DMS 273 (cell line): ENCODE data around the gene FOXC1.

Experiments
- DNase-seq: peaks from one replicate; lab custom pipeline; 2025; ENCODE audit not compliant: unreplicated experiment; lab: John Stamatoyannopoulos, UW

The FOXC1 gene

GRCh38 chr6:1611572-1612298 is 2.0 kb downstream of the FOXC1 start:
- peak; percentile 65 for DNase-seq

- DNase-seq = no peak
Observed at GRCh38 chr6:1612299-1612973, 2.7 kb downstream of the FOXC1 start.

DNA sequence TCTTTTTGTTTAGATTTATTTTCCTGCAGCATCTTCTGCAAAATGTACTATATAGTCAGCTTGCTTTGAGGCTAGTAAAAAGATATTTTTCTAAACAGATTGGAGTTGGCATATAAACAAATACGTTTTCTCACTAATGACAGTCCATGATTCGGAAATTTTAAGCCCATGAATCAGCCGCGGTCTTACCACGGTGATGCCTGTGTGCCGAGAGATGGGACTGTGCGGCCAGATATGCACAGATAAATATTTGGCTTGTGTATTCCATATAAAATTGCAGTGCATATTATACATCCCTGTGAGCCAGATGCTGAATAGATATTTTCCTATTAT is 3.2 kb downstream of the FOXC1 start:
- peak; percentile 17 for DNase-seq

GRCh38 chr6:1613346-1613687 is 3.6 kb downstream of the FOXC1 start:
- DNase-seq = no peak

DNA sequence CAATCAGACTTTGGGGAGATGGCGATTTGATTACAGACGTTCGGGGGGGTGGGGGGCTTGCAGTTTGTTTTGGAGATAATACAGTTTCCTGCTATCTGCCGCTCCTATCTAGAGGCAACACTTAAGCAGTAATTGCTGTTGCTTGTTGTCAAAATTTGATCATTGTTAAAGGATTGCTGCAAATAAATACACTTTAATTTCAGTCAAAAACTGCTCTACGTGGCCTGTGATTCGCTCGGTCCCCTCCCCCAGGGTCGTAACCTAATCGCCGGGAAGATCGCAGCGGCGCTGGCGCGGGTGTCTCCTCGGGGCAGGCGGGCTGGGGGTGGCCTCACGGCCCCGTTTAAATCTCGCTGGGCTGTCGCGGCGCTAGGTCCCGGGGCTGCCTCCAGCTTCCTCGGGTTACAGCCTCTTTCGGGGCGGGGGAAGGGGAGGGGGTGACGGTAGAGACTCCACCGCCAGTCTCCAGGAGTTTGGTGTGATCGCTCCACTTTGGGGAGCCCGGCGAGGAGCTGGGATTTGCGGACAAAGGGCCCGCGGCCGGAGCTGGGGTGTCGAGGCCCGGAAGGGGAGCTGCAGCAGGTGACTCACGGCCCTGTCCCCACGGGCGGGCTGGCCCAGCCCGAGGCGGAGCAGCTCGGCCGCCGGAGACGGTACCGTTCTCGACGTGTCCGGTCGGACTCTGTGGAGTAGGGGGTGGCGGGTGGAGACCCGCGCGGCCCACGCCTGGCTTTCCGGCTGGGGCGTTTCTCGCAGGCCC is 4.2 kb downstream of the FOXC1 start:
- peak; percentile 44 for DNase-seq

DNA sequence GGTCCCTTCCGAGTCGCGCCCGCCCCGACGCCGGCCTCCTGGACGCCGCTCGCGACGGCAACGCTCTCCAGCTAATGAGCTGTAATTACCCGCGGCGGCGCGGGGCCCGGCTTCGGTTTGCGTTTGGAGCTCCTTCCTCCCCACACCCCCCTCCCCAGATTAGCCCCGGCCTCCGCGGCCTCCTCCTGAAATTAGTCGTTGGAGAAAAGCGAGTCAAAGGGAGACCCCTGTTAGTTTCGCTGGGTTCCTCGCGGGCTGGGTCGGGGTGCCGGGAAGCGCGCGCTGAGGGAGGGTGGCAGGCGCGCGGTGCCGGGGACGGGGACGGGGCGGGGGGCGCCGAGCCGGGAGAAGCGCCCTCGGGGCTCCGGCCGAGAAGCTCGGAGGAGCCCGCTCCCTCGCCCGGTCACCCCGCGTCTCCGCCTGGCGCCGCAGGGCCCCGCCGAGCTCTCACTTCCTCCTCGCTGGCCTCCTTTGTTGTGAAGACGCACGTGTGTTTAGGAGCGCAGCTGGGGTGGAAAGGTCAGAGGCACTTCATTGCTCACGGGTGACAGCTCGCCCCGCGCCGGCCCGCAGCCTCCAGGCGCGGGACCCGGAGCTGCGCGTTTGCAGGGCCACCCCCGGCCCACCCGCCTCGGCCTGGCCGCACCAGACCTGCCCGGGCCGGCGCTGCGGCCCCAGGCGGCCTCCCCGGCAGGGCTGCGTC is 4.9 kb downstream of the FOXC1 start:
- no peak for DNase-seq

DNA sequence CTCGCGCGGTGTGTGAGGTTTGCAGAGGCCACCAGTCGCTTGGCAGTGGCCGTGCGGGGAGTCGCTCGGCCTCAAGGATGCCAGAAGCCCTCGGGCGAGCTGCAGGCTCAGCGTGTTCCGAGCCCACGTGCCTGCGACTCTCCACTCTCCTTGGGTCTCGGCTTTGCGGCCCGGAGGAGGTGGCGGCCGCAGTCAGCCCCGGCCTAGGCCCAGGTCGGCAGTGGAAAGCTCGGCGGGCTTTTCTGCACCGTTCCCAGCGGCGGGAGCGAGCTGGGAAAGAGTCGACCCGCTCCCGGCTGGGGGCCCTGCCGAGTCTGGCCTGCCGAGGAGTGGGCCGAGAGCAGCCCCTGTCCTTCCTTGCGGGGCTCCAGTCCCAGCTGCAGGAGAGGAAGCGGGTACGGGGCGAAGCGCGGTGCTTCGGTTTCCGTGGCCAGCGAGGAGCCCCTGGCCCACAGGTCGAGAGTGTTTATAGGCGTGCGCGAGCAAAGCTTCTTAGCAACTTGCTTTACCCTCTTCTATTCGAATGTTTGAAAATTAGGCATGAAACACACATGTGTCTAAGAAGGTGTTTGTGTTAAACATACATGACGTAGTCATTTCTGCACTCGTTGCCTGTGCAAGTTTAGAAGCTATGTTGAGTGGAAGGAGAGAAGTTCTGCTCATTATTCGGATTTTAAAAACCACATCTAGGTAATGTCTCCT is 5.6 kb downstream of the FOXC1 start:
- no peak for DNase-seq

DNA sequence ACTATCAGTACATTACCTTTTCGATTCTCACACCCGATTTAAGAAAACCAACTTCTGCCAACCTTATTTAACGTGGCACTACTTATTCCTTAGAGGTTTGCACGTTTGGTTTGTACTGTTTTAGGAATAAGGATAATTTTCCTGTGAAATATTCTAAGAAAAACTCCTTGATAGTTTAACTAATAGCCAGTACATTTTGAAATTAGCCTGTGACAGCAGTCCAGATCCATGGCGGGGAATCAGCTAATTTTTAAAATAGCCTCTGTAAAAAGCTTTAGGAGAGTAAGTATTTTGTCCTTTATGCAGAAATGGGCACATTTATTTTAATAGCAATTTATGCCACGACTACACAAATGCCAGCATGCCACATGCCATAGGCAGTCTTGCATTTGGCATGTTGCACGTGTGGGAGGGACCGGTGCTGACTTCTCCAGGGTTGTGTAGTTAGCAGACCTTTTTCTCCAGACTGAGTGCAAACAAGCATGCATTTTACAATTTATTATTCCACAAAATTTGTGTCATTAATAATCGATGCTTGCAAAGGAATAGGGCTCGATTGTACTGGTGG is 6.2 kb downstream of the FOXC1 start:
- DNase-seq = no peak

DNA sequence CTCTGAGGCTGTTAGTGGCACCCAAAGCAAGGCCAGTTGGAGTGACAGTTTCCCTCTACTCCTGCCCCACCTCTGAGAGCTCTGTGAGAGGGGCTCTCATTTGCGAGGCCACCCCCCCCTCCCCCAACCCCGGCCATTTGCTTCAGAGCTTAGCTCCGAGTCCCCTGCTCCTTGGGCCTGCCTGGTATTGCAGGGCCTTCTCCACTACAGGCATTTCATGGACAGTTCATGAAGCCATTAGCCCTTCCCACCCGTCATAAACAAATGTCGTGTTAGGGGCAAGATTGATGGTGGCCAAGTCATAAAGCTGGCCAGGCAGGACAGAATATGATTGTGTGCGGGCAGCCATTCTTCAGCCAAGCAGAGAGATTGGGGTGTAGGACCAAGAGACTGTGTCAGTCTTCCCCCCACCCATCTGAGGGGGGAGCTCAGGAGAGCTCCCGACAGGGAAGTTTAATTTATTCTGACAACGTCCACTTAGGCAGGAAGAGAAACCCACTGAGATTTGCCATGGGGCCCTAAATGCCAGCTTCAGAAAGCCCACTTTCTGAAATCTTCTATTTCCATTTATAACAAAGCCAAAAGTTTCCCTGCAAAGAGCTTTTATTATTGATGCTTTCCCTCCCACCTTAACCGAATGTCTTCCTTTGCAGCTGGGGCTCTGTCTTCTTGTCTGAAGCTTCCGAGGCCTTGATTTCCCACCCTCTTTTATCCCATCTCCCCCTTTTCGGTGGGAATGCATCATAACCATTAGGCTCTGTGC is 7.2 kb downstream of the FOXC1 start:
- no peak for DNase-seq

DNA sequence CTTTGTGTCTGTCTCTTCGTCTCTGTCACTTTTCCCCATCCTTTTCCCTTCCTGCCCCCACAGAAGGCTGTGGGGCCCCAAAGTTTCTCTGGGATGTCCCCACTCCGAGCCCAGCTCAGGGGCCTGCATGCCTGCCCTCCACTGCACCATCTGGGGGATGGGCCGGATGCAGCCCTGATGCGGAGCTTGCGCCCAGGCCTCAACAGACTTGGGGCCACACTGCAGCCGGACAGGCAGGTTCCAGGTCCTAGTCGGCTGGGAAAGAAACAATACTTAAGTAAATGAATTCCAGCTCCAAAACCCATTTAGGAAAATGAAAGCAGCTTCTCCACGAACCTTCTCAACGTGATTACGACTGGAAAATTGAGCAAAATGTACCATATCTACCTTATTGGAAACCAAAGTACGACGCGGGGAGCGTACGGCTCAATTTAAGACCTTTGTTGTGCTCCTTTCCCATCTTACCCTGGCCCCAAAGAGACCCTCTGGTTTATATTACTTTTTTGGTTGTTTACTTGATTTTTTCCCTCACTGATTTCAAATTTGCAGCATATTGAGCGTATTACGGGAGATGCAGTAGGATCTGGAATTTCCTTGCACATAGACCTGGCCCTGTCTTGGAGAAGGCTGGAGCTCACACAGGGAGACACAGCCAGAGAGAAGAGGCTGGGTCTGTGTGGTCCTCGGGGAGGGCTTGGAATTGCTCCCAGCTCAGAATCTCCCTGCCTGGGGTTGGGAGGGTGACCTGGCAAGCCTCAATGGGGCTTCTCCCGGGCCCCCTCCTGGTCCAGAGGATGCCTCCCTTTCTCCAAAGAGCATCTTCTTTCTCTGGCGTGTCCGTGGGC is 8.0 kb downstream of the FOXC1 start:
- no peak for DNase-seq

DNA sequence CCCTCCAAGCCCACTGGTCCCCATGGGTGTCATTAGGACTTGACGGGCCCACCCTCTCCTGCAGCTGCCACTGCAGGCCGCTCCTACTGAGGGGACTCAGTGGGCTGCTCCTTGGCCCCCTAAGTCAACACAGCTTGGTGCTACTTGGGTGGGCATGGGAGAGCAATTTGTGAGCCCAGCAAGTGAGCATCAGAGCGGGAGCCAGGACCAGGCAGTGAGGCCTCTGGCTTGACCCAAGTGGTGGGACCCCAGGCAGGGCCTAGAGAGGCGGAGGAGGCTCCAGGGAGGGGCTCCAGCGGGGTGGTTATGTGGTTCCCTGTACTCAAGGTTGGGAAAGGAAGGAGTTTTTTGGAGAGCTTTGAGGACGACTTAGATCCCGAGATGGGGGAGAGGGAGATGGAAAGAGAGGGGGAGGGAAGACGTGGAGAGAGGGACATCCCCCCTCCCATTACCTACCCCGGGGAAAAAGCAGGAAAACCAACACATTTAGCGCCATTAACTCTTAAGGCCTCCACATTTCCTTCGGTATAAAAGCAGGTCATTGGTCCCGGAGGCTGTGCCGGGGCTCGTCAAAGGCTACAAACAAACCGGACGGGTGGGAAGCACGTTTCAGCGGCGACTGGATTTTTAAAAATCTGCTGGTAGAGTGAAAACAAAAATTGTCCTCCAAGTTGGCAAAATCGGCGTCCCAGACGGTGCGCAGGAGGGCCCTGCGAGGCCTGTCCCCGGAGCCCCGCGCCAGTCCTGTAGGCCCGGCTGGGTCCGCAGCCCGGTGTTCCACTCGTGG is 8.8 kb downstream of the FOXC1 start:
- DNase-seq = no peak

DNA sequence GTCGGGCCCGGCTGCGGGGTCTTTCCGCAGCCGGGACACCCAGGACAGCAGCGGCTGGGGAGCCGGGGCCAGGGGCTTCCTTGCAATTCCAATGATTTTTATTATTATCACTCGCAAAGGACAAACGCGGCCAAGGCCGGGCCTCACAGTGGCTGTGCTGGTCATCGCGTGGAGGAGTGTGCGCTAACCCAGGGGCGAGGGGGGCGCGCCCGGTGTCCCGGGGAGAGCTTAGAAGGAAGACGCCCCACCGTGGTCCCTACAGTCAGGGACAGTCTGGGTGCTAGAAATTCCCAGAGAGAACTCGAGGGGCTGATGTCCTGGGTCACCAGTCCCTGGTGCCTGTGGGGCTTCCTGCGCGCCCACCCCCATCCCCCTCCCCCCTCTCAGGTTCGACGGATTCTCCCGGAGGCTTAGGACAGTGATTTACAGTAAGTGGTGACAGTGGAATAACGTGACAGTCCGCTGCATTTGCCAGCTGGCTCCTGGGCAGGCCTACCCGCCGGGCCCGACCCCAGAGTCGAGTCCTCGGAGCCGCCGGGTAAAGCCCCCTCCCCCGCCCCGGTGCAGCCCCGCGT is 9.5 kb downstream of the FOXC1 start:
- no peak for DNase-seq

DNA sequence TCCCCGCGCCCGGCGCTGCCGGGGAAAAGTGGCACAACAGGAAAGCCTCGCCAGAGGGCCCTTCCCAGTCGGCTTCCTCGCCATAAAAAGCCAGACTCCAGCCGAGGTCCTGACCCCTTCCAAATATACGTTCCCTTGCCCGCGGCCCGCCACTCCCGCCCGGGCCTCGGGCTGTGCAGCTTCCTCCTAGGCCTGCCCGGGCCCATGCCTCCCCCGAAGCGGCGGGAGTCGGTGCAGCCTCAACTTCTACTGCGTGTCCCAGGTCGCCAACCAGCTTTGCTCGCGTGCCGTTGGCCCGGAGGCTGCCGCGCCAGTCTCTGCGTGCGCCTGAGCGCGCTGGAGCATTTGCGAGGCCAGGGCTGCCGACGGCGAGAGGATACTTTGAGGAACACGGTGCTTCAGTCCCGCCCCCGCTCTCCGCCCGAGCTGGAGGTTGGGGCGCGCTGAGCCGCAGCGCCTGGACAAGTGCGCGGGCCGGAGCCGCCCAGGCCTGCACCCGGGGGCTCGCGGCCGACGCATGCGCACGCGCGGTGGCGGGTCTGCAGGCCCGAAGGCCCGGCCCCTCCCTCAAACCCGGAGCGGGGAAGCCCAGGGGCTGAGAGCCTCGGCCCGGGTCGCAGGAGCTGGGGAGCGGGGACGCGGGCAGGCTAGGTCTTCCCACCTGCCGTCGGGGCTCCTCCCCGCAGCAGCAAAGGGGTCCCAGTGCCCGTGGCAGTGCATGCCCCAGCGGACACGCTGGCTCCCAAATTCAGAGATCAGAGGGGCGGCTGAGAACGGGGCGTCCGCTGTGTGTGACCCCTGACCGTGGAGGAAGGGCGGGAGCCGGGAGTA is 10.2 kb downstream of the FOXC1 start:
- DNase-seq = no peak

DNA sequence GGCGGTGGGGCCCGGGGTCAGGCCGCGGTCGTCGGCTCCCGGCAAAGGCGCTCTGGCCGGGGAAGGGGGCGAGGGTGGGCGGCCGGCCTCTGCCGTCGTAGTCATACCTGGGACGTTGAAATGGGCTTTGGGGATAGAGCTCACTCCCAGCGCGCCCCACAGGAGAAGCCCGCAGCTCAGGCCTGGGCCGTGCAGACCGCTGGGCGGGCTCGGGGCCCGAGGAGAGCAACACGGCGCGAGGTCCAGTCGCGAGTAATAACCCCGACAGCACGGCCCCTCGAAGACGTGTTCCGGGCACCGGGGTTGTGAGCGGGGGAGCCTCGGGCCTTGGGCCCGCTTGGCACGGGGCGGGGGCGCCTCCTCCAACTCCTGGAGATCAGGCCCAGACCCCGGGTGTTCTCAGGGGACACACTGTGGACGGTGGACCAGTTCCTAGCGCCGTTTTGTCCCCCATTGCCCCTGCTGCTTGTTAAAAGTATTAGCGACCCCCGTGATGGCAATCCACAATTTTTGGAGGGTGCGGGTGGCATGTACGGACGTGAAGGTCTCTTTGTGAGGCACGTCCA is 10.9 kb downstream of the FOXC1 start:
- DNase-seq = no peak

DNA sequence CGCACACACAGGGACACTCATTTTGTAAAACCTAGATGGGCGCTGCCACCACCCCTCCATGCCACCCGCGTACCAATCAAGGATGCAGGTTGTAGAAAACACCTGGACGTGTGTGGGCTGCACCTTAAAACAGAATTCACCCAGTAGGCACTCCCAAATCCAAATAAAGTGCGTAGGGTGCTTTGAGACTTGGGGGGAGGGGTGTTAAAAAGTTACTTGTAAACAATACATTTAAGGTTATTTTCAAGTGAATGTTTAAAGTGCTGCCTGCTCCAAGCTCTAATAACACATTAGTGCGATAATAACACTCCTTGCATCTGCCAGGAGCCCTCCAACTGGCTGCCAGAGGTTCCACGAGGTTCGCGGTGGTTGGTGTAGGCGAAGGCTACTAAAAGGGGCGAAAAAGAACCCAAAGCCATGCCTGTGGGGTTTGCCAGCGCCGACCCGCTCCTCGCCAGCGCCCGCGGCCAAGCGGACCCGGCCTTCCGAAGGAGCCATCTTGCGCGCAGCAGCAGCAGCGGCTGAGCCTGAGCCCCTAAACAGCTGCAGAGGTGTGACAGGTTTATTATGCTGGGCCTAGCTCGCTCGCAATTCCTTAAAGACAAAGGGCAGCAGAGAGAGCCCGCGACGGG is 11.5 kb downstream of the FOXC1 start:
- DNase-seq = no peak

DNA sequence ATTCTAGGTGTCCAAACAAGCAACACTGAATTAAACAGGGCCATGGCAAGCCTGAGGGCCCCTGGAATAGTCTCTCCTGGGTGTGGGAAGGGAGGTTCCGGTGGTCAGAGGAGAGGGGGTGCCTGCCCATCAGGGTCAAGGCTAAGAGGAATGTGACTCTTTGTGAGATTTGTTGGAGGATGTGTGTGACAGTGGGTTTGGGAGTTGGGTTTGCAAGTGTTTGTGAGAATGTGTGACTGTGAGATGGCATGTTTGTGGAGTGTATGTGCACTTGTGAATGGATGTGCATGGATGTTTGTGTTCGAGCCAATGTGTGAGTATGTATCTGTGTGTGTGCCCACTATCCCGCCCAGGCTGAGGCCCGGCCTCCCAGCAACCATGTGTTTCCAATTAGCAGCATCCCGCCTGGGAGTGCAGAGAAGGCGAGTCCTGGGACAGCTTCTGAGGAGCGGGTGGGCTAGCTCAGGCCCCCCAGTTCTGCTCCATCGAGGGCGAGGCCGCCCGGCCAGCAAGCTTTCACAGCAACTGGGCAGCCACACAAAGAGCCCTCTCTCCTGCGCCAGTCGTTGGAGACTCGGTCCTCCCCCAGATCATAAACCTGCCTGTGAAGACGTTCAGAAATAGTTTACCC is 12.6 kb downstream of the FOXC1 start:
- no peak for DNase-seq
